SK-N-DZ (cell line): ENCODE measurements around the gene RIMKLA.

Experiments
- DNase-seq: peaks from one replicate; pipeline ENCODE4 v3.0.0-alpha.2; 2015; ENCODE audit warnings: low spot score

RIMKLA gene

GRCh38 chr1:42427240-42427639 is 46.6 kb downstream of the RIMKLA start:
- no peak for DNase-seq

GRCh38 chr1:42429603-42430002 is 49.0 kb downstream of the RIMKLA start:
- DNase-seq = no peak

- no peak for DNase-seq
These were observed 49.9 kb downstream of the RIMKLA start for GRCh38 chr1:42430286-42431135.

GRCh38 chr1:42431514-42431913 is 50.9 kb downstream of the RIMKLA start:
- DNase-seq = no peak

- DNase-seq = no peak
These were observed 52.1 kb downstream of the RIMKLA start for GRCh38 chr1:42432714-42433113.

GRCh38 chr1:42433369-42433768 is 52.8 kb downstream of the RIMKLA start:
- no peak for DNase-seq

- no peak for DNase-seq
These were observed 53.7 kb downstream of the RIMKLA start for GRCh38 chr1:42434340-42434739.

GRCh38 chr1:42439940-42440339 is 59.3 kb downstream of the RIMKLA start:
- no peak for DNase-seq

GRCh38 chr1:42442662-42443061 is 62.1 kb downstream of the RIMKLA start:
- DNase-seq = no peak

GRCh38 chr1:42449256-42449655 is 68.7 kb downstream of the RIMKLA start:
- peak; percentile 20 for DNase-seq

GRCh38 chr1:42450061-42450460 is 69.5 kb downstream of the RIMKLA start:
- DNase-seq = no peak

- DNase-seq = no peak
These were observed 72.8 kb downstream of the RIMKLA start for GRCh38 chr1:42453386-42453785.

- DNase-seq = no peak
These were observed 73.8 kb downstream of the RIMKLA start for GRCh38 chr1:42454403-42454802.

- DNase-seq = peak; percentile 78
These were observed 75.6 kb downstream of the RIMKLA start, which contains the start of the genes PPCS and ZMYND12 for GRCh38 chr1:42456010-42456753. PPCS (plus strand) TSS chr1:42456543; CDS start chr1:42456566, 23 bp downstream. ZMYND12 (minus strand) TSS chr1:42456022; CDS start chr1:42455997, 25 bp downstream.

- DNase-seq = peak; percentile 35
These were observed 76.1 kb downstream of the RIMKLA start for GRCh38 chr1:42456754-42457089.

GRCh38 chr1:42461196-42461595 is 80.6 kb downstream of the RIMKLA start:
- no peak for DNase-seq

- DNase-seq = peak; percentile 96
These were observed 82.5 kb downstream of the RIMKLA start, which contains the start of gene CCDC30 for GRCh38 chr1:42462828-42463763. CCDC30 (plus strand) TSS chr1:42463286; CDS start chr1:42480552, 17,266 bp downstream.

- no peak for DNase-seq
These were observed 83.3 kb downstream of the RIMKLA start for GRCh38 chr1:42463921-42464320.

- no peak for DNase-seq
These were observed 85.4 kb downstream of the RIMKLA start for GRCh38 chr1:42466030-42466429.

- DNase-seq = no peak
These were observed 89.1 kb downstream of the RIMKLA start for GRCh38 chr1:42469727-42470126.
